T-helper 2 cell (primary cell): ENCODE data around the gene ACSL6.

Experiments used
- DNase-seq, 5 experiments: peaks; one replicate each; pipeline versions ENCODE4 v3.0.0 to v3.0.0-alpha.2; 2012 to 2022

ACSL6 gene

GRCh38 chr5:131977212-131977604 lies 34.2 kb downstream of the ACSL6 start:
- DNase-seq, result no peak

GRCh38 chr5:131976414-131977211 lies 34.8 kb downstream of the ACSL6 start:
- no peak for DNase-seq

GRCh38 chr5:131974956-131975726 lies 36.3 kb downstream of the ACSL6 start:
- peak in 2 of 5 experiments; percentile 42 to 72 for DNase-seq

- no peak for DNase-seq
These were observed 36.9 kb downstream of the ACSL6 start for GRCh38 chr5:131974622-131974955.

- DNase-seq, result no peak
These were observed 37.4 kb downstream of the ACSL6 start for GRCh38 chr5:131974016-131974415.

GRCh38 chr5:131973089-131973712 lies 38.3 kb downstream of the ACSL6 start:
- DNase-seq, result no peak

GRCh38 chr5:131968396-131968954 lies 43.0 kb downstream of the ACSL6 start:
- DNase-seq, result peak in 1 of 5 experiments; percentile 16

- DNase-seq, result no peak
These were observed 44.9 kb downstream of the ACSL6 start for GRCh38 chr5:131966551-131966950.

GRCh38 chr5:131965826-131966415 lies 45.5 kb downstream of the ACSL6 start:
- no peak for DNase-seq

GRCh38 chr5:131959906-131960305 lies 51.6 kb downstream of the ACSL6 start:
- DNase-seq, result no peak

- DNase-seq, result no peak
These were observed 52.3 kb downstream of the ACSL6 start for GRCh38 chr5:131959136-131959535.

GRCh38 chr5:131957721-131958441 lies 53.6 kb downstream of the ACSL6 start:
- no peak for DNase-seq

- DNase-seq, result peak in 1 of 5 experiments; percentile 32
These were observed 57.5 kb downstream of the ACSL6 start for GRCh38 chr5:131953969-131954368.

- no peak for DNase-seq
These were observed 59.1 kb downstream of the ACSL6 start for GRCh38 chr5:131952301-131952857.

GRCh38 chr5:131950706-131951105 lies 60.8 kb downstream of the ACSL6 start:
- no peak for DNase-seq

GRCh38 chr5:131947445-131947844 lies 64.0 kb downstream of the ACSL6 start:
- no peak for DNase-seq

GRCh38 chr5:131945551-131946168 lies 65.8 kb downstream of the ACSL6 start, which contains the start of gene MEIKIN:
Gene MEIKIN, minus strand, starts transcription at chr5:131945663. Its CDS starts 158 bp downstream, at chr5:131945505.
- no peak for DNase-seq

- no peak for DNase-seq
These were observed 66.5 kb downstream of the ACSL6 start for GRCh38 chr5:131944702-131945550.

GRCh38 chr5:131943916-131944315 lies 67.5 kb downstream of the ACSL6 start:
- no peak for DNase-seq

GRCh38 chr5:131942016-131942415 lies 69.4 kb downstream of the ACSL6 start:
- DNase-seq, result no peak
